Choroid plexus epithelial cell (primary cell): ENCODE results near the gene ELOB.

Experiments
- DNase-seq: peaks from one replicate; pipeline ENCODE4 v3.0.0-alpha.2; 2010; ENCODE audit warnings: low read depth
- H3K4me3 ChIP-seq: 2 replicates; pipeline ENCODE4 v1.5.1; 2011; ENCODE audit warnings: low read depth, mild to moderate bottlenecking, control low read depth, low read length, moderate library complexity
- CTCF ChIP-seq: conservative IDR thresholded peaks from 2 replicates; pipeline ENCODE4 v1.5.1; 2011; ENCODE audit warnings: low read depth, mild to moderate bottlenecking, control low read depth, inconsistent platforms, low read length, moderate library complexity

ELOB gene

GRCh38 chr16:2745961-2746360 is 31.1 kb downstream of the ELOB start:
- no peak for TF ChIP-seq CTCF
- DNase-seq, result no peak
- no peak overlapping the region for H3K4me3 ChIP-seq

- no peak overlapping the region for H3K4me3 ChIP-seq
- DNase-seq, result no peak
- no peak for TF ChIP-seq CTCF
Observed at GRCh38 chr16:2745116-2745890, 31.8 kb downstream of the ELOB start.

- DNase-seq, result no peak
- H3K4me3 ChIP-seq, result no peak overlapping the region
- TF ChIP-seq CTCF, result no peak
Observed at GRCh38 chr16:2744711-2745110, 32.4 kb downstream of the ELOB start.

- H3K4me3 ChIP-seq, result no peak overlapping the region
- TF ChIP-seq CTCF, result no peak
- no peak for DNase-seq
Observed at GRCh38 chr16:2743007-2743810, 33.9 kb downstream of the ELOB start.

GRCh38 chr16:2742323-2743006 is 34.6 kb downstream of the ELOB start:
- no peak overlapping the region for H3K4me3 ChIP-seq
- no peak for DNase-seq
- TF ChIP-seq CTCF, result no peak

- no peak for DNase-seq
- H3K4me3 ChIP-seq, result no peak overlapping the region
- no peak for TF ChIP-seq CTCF
Observed at GRCh38 chr16:2741168-2741567, 35.9 kb downstream of the ELOB start.
